Upper lobe of right lung (tissue), 1 donor: ENCODE results near the gene KRTAP6-3. TPM values are rescaled to one million over a fixed set of nuclear protein-coding genes. Genes with fewer than 3 reads are reported as not detected.

Source experiments
- ATAC-seq: fragments of 200-7000 bp; cut with Tn5 transposase; one replicate; pipeline ENCODE4 v1.9.1; 2020; ENCODE audit warnings: mild to moderate bottlenecking, moderate library complexity
- DNase-seq: peaks from one replicate; pipeline ENCODE4 v3.0.0-alpha.2; 2020
- H3K27ac ChIP-seq: fragments of 200-600 bp; one replicate; pipeline ENCODE4 v1.8.0; 2022
- H3K27me3 ChIP-seq: fragments of 200-600 bp; one replicate; pipeline ENCODE4 v1.8.0; 2022; ENCODE audit warnings: mild to moderate bottlenecking
- H3K36me3 ChIP-seq: fragments of 200-600 bp; one replicate; pipeline ENCODE4 v1.8.0; 2022
- H3K4me1 ChIP-seq: fragments of 200-600 bp; one replicate; pipeline ENCODE4 v1.8.0; 2022
- H3K4me3 ChIP-seq: fragments of 200-600 bp; one replicate; pipeline ENCODE4 v1.8.0; 2022; ENCODE audit warnings: mild to moderate bottlenecking
- H3K9me3 ChIP-seq: fragments of 200-600 bp; one replicate; pipeline ENCODE4 v1.8.0; 2022
- intact Hi-C: fragments of 100-400 bp; cut with DNase I; formaldehyde crosslinking; loops from one replicate; pipeline ENCODE4 v1.11.0; 2022
- total RNA-seq: library from RNA; stranded (reverse); fragmentation: NEBNext Ultra II Directional; extraction: Animal tissue kit (Norgen Biotek cat#: 25700); gene quantifications from one replicate; pipeline ENCODE4 v1.2.1, GENCODE V29; 2021
- TF ChIP-seq, protein P1 (sequence below): fragments of 200-600 bp; IDR thresholded peaks from one replicate; pipeline ENCODE4 v1.8.0; 2022; ENCODE audit warnings: antibody characterized with exemption
- donor health status: DM: no; HTN: yes; CAD: no; lungs with severe emphysema.

Gene KRTAP6-3
- total RNA-seq, 1 donor from 2014 or later = not detected

DNA sequence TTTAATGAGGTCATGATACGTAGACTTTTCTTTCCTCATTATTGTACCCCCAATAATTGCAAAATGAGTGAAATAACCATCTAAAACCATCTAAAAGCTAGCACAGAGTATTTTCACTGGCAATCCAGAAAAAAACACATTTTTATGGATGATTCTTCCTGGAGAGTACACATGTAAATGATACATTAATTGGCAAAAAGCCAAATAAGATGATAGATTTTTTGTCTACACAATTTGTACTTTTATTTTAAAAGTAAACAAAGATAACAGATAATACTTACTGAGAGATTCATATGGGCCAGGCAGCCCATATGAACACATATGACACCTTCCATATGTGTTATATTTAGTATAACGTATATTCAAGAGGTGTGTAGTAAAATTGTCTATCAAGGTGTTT is 28.6 kb upstream of the KRTAP6-3 start:
- H3K27me3 ChIP-seq = no peaks in the 10 kb centered on the region
- TF ChIP-seq, protein P1, sequence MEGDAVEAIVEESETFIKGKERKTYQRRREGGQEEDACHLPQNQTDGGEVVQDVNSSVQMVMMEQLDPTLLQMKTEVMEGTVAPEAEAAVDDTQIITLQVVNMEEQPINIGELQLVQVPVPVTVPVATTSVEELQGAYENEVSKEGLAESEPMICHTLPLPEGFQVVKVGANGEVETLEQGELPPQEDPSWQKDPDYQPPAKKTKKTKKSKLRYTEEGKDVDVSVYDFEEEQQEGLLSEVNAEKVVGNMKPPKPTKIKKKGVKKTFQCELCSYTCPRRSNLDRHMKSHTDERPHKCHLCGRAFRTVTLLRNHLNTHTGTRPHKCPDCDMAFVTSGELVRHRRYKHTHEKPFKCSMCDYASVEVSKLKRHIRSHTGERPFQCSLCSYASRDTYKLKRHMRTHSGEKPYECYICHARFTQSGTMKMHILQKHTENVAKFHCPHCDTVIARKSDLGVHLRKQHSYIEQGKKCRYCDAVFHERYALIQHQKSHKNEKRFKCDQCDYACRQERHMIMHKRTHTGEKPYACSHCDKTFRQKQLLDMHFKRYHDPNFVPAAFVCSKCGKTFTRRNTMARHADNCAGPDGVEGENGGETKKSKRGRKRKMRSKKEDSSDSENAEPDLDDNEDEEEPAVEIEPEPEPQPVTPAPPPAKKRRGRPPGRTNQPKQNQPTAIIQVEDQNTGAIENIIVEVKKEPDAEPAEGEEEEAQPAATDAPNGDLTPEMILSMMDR = no peak
- H3K4me3 ChIP-seq = no peak overlapping the region
- no peak overlapping the region for H3K27ac ChIP-seq
- H3K36me3 ChIP-seq = no peaks in the 10 kb centered on the region
- intact Hi-C loops = no loop called here
- DNase-seq (no peak), ATAC-seq (no peak)
- no peaks in the 10 kb centered on the region for H3K4me1 ChIP-seq
- H3K9me3 ChIP-seq = no peaks in the 10 kb centered on the region

DNA sequence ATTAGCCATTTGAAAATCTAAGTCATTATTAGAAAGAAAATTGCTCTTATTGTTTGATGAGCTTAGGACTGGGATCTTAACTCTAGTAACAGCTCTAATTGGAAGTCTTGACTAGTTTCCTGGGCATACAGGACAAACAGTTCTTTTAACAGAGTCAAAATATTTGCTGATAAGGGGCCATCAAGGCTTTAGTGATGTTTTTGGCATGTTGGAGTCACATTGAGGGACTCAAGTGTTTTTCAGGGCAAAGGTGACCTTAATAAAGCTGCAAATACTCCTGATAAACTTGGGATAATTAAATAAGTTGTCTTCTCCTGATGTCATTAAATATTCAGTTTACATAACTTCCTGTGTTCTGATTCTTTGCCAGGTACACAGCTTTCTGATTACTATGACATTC is 24.6 kb upstream of the KRTAP6-3 start:
- intact Hi-C loops = no loop called here
- no peak for DNase-seq
- H3K9me3 ChIP-seq = no peaks in the 10 kb centered on the region
- ATAC-seq = no peak
- H3K4me1 ChIP-seq = no peaks in the 10 kb centered on the region
- H3K27me3 ChIP-seq = no peaks in the 10 kb centered on the region
- TF ChIP-seq, protein P1 = no peak
- H3K4me3 ChIP-seq = no peak overlapping the region
- H3K27ac ChIP-seq = no peak overlapping the region
- H3K36me3 ChIP-seq = no peaks in the 10 kb centered on the region

DNA sequence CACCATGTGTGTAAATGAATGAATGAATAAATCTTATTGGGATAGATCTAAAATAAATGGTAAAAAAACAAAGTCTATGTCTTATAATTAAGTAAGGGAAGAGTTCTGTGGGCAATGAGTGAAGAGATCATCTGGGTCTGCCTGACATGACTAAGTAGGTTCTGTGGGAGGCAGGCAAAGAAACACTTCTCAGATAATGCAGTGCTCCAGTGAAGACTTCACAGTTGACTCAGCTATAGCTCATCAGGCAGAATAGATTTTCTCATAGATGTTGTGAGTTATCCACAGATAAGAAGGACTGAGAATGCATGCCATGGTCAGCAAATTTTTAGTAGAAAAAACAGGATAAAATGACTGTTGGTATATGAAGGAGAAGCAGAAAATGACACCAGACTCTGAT is 14.5 kb upstream of the KRTAP6-3 start:
- H3K27me3 ChIP-seq = no peaks in the 10 kb centered on the region
- ATAC-seq (no peak), DNase-seq (no peak)
- TF ChIP-seq, protein P1 = no peak
- no peak overlapping the region for H3K4me3 ChIP-seq
- H3K36me3 ChIP-seq = no peaks in the 10 kb centered on the region
- no peaks in the 10 kb centered on the region for H3K9me3 ChIP-seq
- no peaks in the 10 kb centered on the region for H3K4me1 ChIP-seq
- H3K27ac ChIP-seq = no peak overlapping the region
- intact Hi-C loops = no loop called here

DNA sequence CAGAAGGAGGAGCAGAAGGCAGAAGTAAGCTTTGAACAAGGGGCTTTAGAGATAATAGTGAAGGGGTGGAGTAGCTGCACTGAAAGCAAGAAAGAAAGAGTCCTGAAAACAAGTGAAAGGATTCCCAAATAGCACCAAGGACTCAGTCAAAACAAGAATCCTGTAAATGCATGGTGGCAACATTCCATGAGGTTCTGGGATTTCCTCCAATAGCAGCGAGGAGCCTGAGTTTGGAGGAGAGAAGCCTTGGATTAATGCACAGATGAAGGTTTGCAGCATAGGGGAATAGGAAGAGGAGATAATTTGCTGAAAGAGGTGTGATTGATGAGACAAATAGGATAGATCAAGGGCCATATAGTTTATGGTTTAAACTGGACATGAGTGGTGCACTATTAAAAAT is 12.9 kb upstream of the KRTAP6-3 start:
- Histone ChIP-seq H3K27me3 (no peaks in the 10 kb centered on the region), H3K9me3 (no peaks in the 10 kb centered on the region), H3K36me3 (no peaks in the 10 kb centered on the region), H3K4me1 (no peaks in the 10 kb centered on the region), H3K4me3 (no peak overlapping the region), H3K27ac (no peak overlapping the region)
- intact Hi-C loops = no loop called here
- DNase-seq (no peak), ATAC-seq (no peak)
- TF ChIP-seq, protein P1 = no peak

DNA sequence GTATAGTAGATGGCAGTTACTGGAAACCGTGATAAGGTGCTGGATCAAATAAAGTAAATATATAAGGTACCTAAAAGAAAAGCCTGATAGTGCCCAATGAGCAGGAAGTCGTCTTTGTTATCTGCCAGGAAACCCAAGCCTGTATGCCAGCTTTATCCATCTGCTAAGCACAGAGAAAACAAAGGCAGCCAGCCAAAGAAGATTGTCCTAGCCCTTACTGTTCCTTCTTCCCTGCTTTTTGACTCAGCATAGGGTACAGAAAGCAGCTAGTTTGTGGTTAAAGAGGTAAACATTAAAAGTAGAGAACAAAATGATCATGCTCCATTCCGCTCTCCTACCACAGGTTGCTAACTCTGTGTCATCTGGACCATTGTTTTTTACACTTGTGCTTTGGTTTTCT is 12.1 kb upstream of the KRTAP6-3 start:
- Histone ChIP-seq H3K36me3 (no peaks in the 10 kb centered on the region), H3K27me3 (no peaks in the 10 kb centered on the region), H3K9me3 (no peaks in the 10 kb centered on the region), H3K27ac (no peak overlapping the region), H3K4me1 (no peaks in the 10 kb centered on the region), H3K4me3 (no peak overlapping the region)
- DNase-seq (no peak), ATAC-seq (no peak)
- intact Hi-C loops = no loop called here
- TF ChIP-seq, protein P1 = no peak

DNA sequence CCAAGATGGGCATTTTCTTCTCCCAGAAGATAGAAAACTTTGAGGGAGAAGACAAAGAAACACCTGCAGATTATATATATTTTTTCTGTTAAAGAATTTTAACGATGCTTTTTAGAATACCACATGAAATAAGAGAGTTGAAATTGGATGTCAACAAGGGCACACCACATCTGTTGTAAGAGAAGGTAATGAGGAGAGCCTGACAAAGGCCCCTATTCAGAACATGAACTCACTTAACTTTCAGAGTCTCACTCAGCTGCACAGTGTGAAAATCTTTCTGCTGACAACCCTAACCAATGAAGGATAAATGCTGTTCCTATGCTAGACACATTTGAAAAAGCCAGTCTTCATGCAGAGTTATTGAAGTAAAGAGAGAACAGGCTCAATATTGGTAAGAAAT is 9.4 kb upstream of the KRTAP6-3 start:
- TF ChIP-seq, protein P1 = no peak
- H3K4me1 ChIP-seq = no peaks in the 10 kb centered on the region
- H3K36me3 ChIP-seq = no peaks in the 10 kb centered on the region
- H3K27me3 ChIP-seq = no peaks in the 10 kb centered on the region
- DNase-seq (no peak), ATAC-seq (no peak)
- intact Hi-C loops = no loop called here
- H3K27ac ChIP-seq = no peak overlapping the region
- no peaks in the 10 kb centered on the region for H3K9me3 ChIP-seq
- H3K4me3 ChIP-seq = no peak overlapping the region
